ENCODE results near the gene TMCC3. TPM values are rescaled to one million over a fixed set of nuclear protein-coding genes. Genes with fewer than 3 reads are reported as not detected.
A peak's percentile ranks its signal among the peaks of the same experiment; 100 is the strongest.
"Not testable (repeated sequence)": the region's sequence is repeated elsewhere in the genome, so short reads cannot be mapped to it uniquely, and the experiment has no call there.

Gene TMCC3
- total RNA-seq, 1 donor = 0.36 TPM

- Histone ChIP-seq H3K27ac (ENCODE audit: low read depth, low read length) (no peak overlapping the region), H2AFZ (ENCODE audit: low read length) (no peak overlapping the region), H3K27me3 (ENCODE audit: insufficient read depth, low read length) (peaks cover 2% of the 10 kb centered on the region), H3K4me1 (ENCODE audit: insufficient read depth, low read length) (peaks cover 11% of the 10 kb centered on the region), H3K4me3 (ENCODE audit: insufficient read depth, low read length) (no peak overlapping the region), H3K4me2 (ENCODE audit: insufficient read depth, low read length) (no peak overlapping the region), H3K9me3 (ENCODE audit: low read depth, low read length) (no peaks in the 10 kb centered on the region), H4K20me1 (ENCODE audit: insufficient read depth, low read length) (no peaks in the 10 kb centered on the region), H3K79me2 (ENCODE audit: insufficient read depth, low read length) (no peaks in the 10 kb centered on the region), H3K36me3 (ENCODE audit: insufficient read depth, low read length) (no peaks in the 10 kb centered on the region)
- TF ChIP-seq CTCF (IDR thresholded peaks at IDR 0.05; ENCODE audit: extremely low read depth, low read depth, low read length) = no peak
- DNase-seq (ENCODE audit: insufficient read length, low spot score, missing footprints) = no peak
Observed at GRCh38 chr12:94551810-94552209, 98.5 kb downstream of the TMCC3 start.

DNA sequence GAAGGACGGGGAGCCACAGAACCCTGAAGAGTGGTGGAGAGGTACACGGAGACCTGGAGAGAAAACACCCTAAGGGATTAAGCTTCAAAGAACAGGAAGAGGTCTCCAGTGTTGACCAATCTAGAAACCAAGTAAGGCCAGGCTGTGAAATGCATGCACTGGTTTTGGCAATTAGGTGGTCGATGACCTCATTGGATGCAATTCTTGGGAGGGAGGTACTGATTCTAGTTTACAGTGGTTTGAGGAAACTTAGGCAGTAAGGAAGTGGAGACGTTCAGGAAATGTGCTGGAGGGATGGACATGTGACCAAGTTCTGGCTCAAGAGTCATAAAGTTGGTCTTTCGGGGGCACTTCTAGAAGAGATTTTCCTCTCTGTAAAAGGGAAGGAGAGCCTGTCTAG lies 99.4 kb downstream of the TMCC3 start:
- TF ChIP-seq CTCF (IDR thresholded peaks at IDR 0.05; ENCODE audit: extremely low read depth, low read depth, low read length) = no peak
- no peaks in the 10 kb centered on the region for H3K9me3 ChIP-seq (ENCODE audit: low read depth, low read length)
- no peak overlapping the region for H2AFZ ChIP-seq (ENCODE audit: low read length)
- no peak overlapping the region for H3K27ac ChIP-seq (ENCODE audit: low read depth, low read length)
- H3K79me2 ChIP-seq (ENCODE audit: insufficient read depth, low read length) = no peaks in the 10 kb centered on the region
- peaks cover 11% of the 10 kb centered on the region for H3K4me1 ChIP-seq (ENCODE audit: insufficient read depth, low read length)
- no peak overlapping the region for H3K4me2 ChIP-seq (ENCODE audit: insufficient read depth, low read length)
- no peaks in the 10 kb centered on the region for H3K27me3 ChIP-seq (ENCODE audit: insufficient read depth, low read length)
- H3K36me3 ChIP-seq (ENCODE audit: insufficient read depth, low read length) = no peaks in the 10 kb centered on the region
- DNase-seq (ENCODE audit: insufficient read length, low spot score, missing footprints) = no peak
- no peak overlapping the region for H3K4me3 ChIP-seq (ENCODE audit: insufficient read depth, low read length)
- no peaks in the 10 kb centered on the region for H4K20me1 ChIP-seq (ENCODE audit: insufficient read depth, low read length)

DNA sequence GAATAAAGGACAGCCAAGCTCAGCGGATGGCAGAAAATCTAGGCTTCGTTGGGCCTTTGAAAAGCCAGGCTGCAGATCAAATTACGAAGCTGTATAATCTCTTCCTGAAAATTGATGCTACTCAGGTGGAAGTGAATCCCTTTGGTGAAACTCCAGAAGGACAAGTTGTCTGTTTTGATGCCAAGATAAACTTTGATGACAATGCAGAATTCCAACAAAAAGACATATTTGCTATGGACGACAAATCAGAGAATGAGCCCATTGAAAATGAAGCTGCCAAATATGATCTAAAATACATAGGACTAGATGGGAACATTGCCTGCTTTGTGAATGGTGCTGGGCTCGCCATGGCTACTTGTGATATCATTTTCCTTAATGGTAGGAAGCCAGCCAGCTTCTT lies 101.5 kb downstream of the TMCC3 start:
- peaks cover 11% of the 10 kb centered on the region for H3K4me1 ChIP-seq (ENCODE audit: insufficient read depth, low read length)
- not testable (repeated sequence) for H3K4me2 ChIP-seq (ENCODE audit: insufficient read depth, low read length); DNase-seq (ENCODE audit: insufficient read length, low spot score, missing footprints)

GRCh38 chr12:94545935-94546771 lies 104.2 kb downstream of the TMCC3 start:
- Histone ChIP-seq H4K20me1 (ENCODE audit: insufficient read depth, low read length) (no peaks in the 10 kb centered on the region), H3K4me1 (ENCODE audit: insufficient read depth, low read length) (no peaks in the 10 kb centered on the region), H3K79me2 (ENCODE audit: insufficient read depth, low read length) (no peaks in the 10 kb centered on the region), H3K27ac (ENCODE audit: low read depth, low read length) (no peak overlapping the region), H3K4me3 (ENCODE audit: insufficient read depth, low read length) (no peak overlapping the region), H2AFZ (ENCODE audit: low read length) (peak overlapping the region; percentile 74), H3K36me3 (ENCODE audit: insufficient read depth, low read length) (no peaks in the 10 kb centered on the region), H3K4me2 (ENCODE audit: insufficient read depth, low read length) (peak overlapping the region; percentile 56), H3K27me3 (ENCODE audit: insufficient read depth, low read length) (peaks cover 15% of the 10 kb centered on the region), H3K9me3 (ENCODE audit: low read depth, low read length) (no peaks in the 10 kb centered on the region)
- TF ChIP-seq CTCF (IDR thresholded peaks at IDR 0.05; ENCODE audit: extremely low read depth, low read depth, low read length) = peak; percentile 87
- peak; percentile 88 for DNase-seq (ENCODE audit: insufficient read length, low spot score, missing footprints)

More for the DNA sequence above, 101.5 kb downstream of the TMCC3 start:
- not testable (repeated sequence) for H3K36me3 ChIP-seq (ENCODE audit: insufficient read depth, low read length); H3K4me3 ChIP-seq (ENCODE audit: insufficient read depth, low read length); H4K20me1 ChIP-seq (ENCODE audit: insufficient read depth, low read length); H3K27me3 ChIP-seq (ENCODE audit: insufficient read depth, low read length); H3K27ac ChIP-seq (ENCODE audit: low read depth, low read length); H3K9me3 ChIP-seq (ENCODE audit: low read depth, low read length); H3K79me2 ChIP-seq (ENCODE audit: insufficient read depth, low read length); H2AFZ ChIP-seq (ENCODE audit: low read length)

All from osteoblast (primary cell).